ENCODE measurements around the gene RBL1.
"Not testable (repeated sequence)": the region's sequence is repeated elsewhere in the genome, so short reads cannot be mapped to it uniquely, and the experiment has no call there.

RBL1 gene

GRCh38 chr20:36994221-36994620 lies 101.6 kb downstream of the RBL1 start:
- DNase-seq (ENCODE audit: low spot score) = not testable (repeated sequence)

- no peak for DNase-seq (ENCODE audit: low spot score)
Measured at GRCh38 chr20:36992802-36993334, 102.9 kb downstream of the RBL1 start.

GRCh38 chr20:36991703-36992102 lies 104.1 kb downstream of the RBL1 start:
- DNase-seq (ENCODE audit: low spot score) = no peak

GRCh38 chr20:36989797-36990196 lies 106.0 kb downstream of the RBL1 start:
- DNase-seq (ENCODE audit: low spot score) = no peak

GRCh38 chr20:36988494-36988966 lies 107.3 kb downstream of the RBL1 start:
- peak; percentile 58 for DNase-seq (ENCODE audit: low spot score)

- no peak for DNase-seq (ENCODE audit: low spot score)
Measured at GRCh38 chr20:36984257-36984638, 111.5 kb downstream of the RBL1 start.

- no peak for DNase-seq (ENCODE audit: low spot score)
Measured at GRCh38 chr20:36975099-36975818, 120.5 kb downstream of the RBL1 start.

- DNase-seq (ENCODE audit: low spot score) = no peak
Measured at GRCh38 chr20:36974660-36975059, 121.1 kb downstream of the RBL1 start.

- no peak for DNase-seq (ENCODE audit: low spot score)
Measured at GRCh38 chr20:36971103-36971502, 124.7 kb downstream of the RBL1 start.

GRCh38 chr20:36969478-36970186 lies 126.2 kb downstream of the RBL1 start:
- DNase-seq (ENCODE audit: low spot score) = no peak

- no peak for DNase-seq (ENCODE audit: low spot score)
Measured at GRCh38 chr20:36969051-36969450, 126.7 kb downstream of the RBL1 start.

GRCh38 chr20:36967636-36968035 lies 128.2 kb downstream of the RBL1 start:
- no peak for DNase-seq (ENCODE audit: low spot score)

- not testable (repeated sequence) for DNase-seq (ENCODE audit: low spot score)
Measured at GRCh38 chr20:36966965-36967364, 128.8 kb downstream of the RBL1 start.

GRCh38 chr20:36962354-36962941 lies 133.3 kb downstream of the RBL1 start:
- not testable (repeated sequence) for DNase-seq (ENCODE audit: low spot score)

GRCh38 chr20:36959242-36959641 lies 136.6 kb downstream of the RBL1 start:
- DNase-seq (ENCODE audit: low spot score) = no peak

GRCh38 chr20:36957875-36958667 lies 137.7 kb downstream of the RBL1 start:
- DNase-seq (ENCODE audit: low spot score) = no peak

- no peak for DNase-seq (ENCODE audit: low spot score)
Measured at GRCh38 chr20:36956674-36957073, 139.1 kb downstream of the RBL1 start.

- DNase-seq (ENCODE audit: low spot score) = no peak
Measured at GRCh38 chr20:36956016-36956415, 139.8 kb downstream of the RBL1 start.

- no peak for DNase-seq (ENCODE audit: low spot score)
Measured at GRCh38 chr20:36951979-36952738, 143.6 kb downstream of the RBL1 start.

- peak; percentile 99 for DNase-seq (ENCODE audit: low spot score)
Measured at GRCh38 chr20:36951198-36951978, 144.4 kb downstream of the RBL1 start, which contains the start of gene SAMHD1. Gene SAMHD1 (minus strand): TSS chr20:36951708. CDS start chr20:36951643, 65 bp downstream.
